H9 (cell line): Measurements from ENCODE around the gene GPR157. TPM values are rescaled to one million over a fixed set of nuclear protein-coding genes. Genes with fewer than 3 reads are reported as not detected.
A peak's percentile ranks its signal among the peaks of the same experiment; 100 is the strongest.

Source experiments
- DNase-seq: peaks from one replicate; pipeline ENCODE4 v3.0.0-alpha.2; 2017
- H2AFZ ChIP-seq: one replicate; pipeline ENCODE4 v1.6.1; 2013; ENCODE audit warnings: mild to moderate bottlenecking, low read length, control low read depth, moderate library complexity
- H2AK5ac ChIP-seq: 2 replicates; pipeline ENCODE4 v1.6.1; 2013; ENCODE audit warnings: low read length, control low read depth, mixed read lengths; ENCODE audit not compliant: insufficient read length
- H2BK120ac ChIP-seq: one replicate; pipeline ENCODE4 v1.6.1; 2013; ENCODE audit warnings: low read depth, mild to moderate bottlenecking, low read length, control low read depth, inconsistent platforms; ENCODE audit not compliant: poor library complexity, severe bottlenecking
- H2BK12ac ChIP-seq: 2 replicates; pipeline ENCODE4 v1.6.1; 2013; ENCODE audit warnings: low read length, control low read depth, mixed read lengths, low read depth; ENCODE audit not compliant: insufficient read length
- H2BK15ac ChIP-seq: 2 replicates; pipeline ENCODE4 v1.6.1; 2013; ENCODE audit warnings: low read depth, low read length, control low read depth
- H2BK20ac ChIP-seq: one replicate; pipeline ENCODE4 v1.6.1; 2013; ENCODE audit warnings: low read depth, mild to moderate bottlenecking, low read length, control low read depth, inconsistent platforms; ENCODE audit not compliant: poor library complexity, severe bottlenecking
- H2BK5ac ChIP-seq: 2 replicates; pipeline ENCODE4 v1.6.1; 2013; ENCODE audit warnings: low read length, control low read depth, mixed read lengths; ENCODE audit not compliant: insufficient read length
- H3K14ac ChIP-seq: 2 replicates; pipeline ENCODE4 v1.6.1; 2013; ENCODE audit warnings: low read length, control low read depth; ENCODE audit not compliant: insufficient read depth
- H3K18ac ChIP-seq: 2 replicates; pipeline ENCODE4 v1.6.1; 2013; ENCODE audit warnings: low read depth, mild to moderate bottlenecking, mixed read lengths, low read length, control low read depth; ENCODE audit not compliant: insufficient read length
- H3K23ac ChIP-seq: 2 replicates; pipeline ENCODE4 v1.6.1; 2013; ENCODE audit warnings: low read length, control low read depth, mixed read lengths, low read depth; ENCODE audit not compliant: insufficient read length
- H3K23me2 ChIP-seq: 2 replicates; pipeline ENCODE4 v1.6.1; 2013; ENCODE audit warnings: low read depth, mild to moderate bottlenecking, mixed read lengths, low read length, control low read depth; ENCODE audit not compliant: insufficient read length, poor library complexity, severe bottlenecking
- H3K27ac ChIP-seq: 2 replicates; pipeline ENCODE4 v1.5.1; 2013; ENCODE audit warnings: low read length, control low read depth, mixed read lengths, low read depth; ENCODE audit not compliant: insufficient read length
- H3K27me3 ChIP-seq: 2 replicates; pipeline ENCODE4 v1.6.1; 2013; ENCODE audit warnings: low read length, control low read depth, inconsistent platforms; ENCODE audit not compliant: insufficient read depth
- H3K4ac ChIP-seq: 2 replicates; pipeline ENCODE4 v1.6.1; 2013; ENCODE audit warnings: low read depth, mild to moderate bottlenecking, control low read depth, inconsistent platforms, low read length, moderate library complexity
- H3K4me1 ChIP-seq: 2 replicates; pipeline ENCODE4 v1.6.1; 2013; ENCODE audit warnings: low read length, control low read depth, inconsistent platforms; ENCODE audit not compliant: insufficient read depth
- H3K4me2 ChIP-seq: 2 replicates; pipeline ENCODE4 v1.6.1; 2013; ENCODE audit warnings: low read length, control low read depth, mixed read lengths; ENCODE audit not compliant: insufficient read length, insufficient read depth
- H3K56ac ChIP-seq: 2 replicates; pipeline ENCODE4 v1.6.1; 2013; ENCODE audit warnings: low read depth, mild to moderate bottlenecking, mixed read lengths, low read length, control low read depth; ENCODE audit not compliant: insufficient read length
- H3K79me1 ChIP-seq: 2 replicates; pipeline ENCODE4 v1.6.1; 2013; ENCODE audit warnings: low read depth, mild to moderate bottlenecking, moderate library complexity, low read length, control low read depth, inconsistent platforms; ENCODE audit not compliant: insufficient read depth, poor library complexity, severe bottlenecking
- H3K79me2 ChIP-seq: 2 replicates; pipeline ENCODE4 v1.6.1; 2013; ENCODE audit warnings: low read length, control low read depth, inconsistent platforms; ENCODE audit not compliant: insufficient read depth
- H3K9ac ChIP-seq: 2 replicates; pipeline ENCODE4 v1.6.1; 2013; ENCODE audit warnings: low read length, control low read depth, mixed read lengths; ENCODE audit not compliant: insufficient read length; ENCODE audit errors: extremely low read depth
- H3K9me3 ChIP-seq: one replicate; pipeline ENCODE4 v1.6.1; 2013; ENCODE audit warnings: low read depth, low read length, inconsistent platforms; ENCODE audit not compliant: control insufficient read depth
- H3T11ph ChIP-seq: one replicate; pipeline ENCODE4 v1.6.1; 2013; ENCODE audit warnings: mild to moderate bottlenecking, low read length, control low read depth, inconsistent platforms
- H4K20me1 ChIP-seq: one replicate; pipeline ENCODE4 v1.6.1; 2013; ENCODE audit not compliant: control insufficient read depth, insufficient read length, insufficient read depth
- H4K5ac ChIP-seq: 2 replicates; pipeline ENCODE4 v1.6.1; 2013; ENCODE audit warnings: low read depth, mild to moderate bottlenecking, mixed read lengths, low read length, control low read depth; ENCODE audit not compliant: insufficient read length
- H4K8ac ChIP-seq: replicated peaks from 2 replicates; pipeline ENCODE4 v1.6.1; 2013; ENCODE audit warnings: low read length, control low read depth, mixed read lengths, low read depth; ENCODE audit not compliant: insufficient read length
- H4K91ac ChIP-seq: 2 replicates; pipeline ENCODE4 v1.6.1; 2013; ENCODE audit warnings: low read depth, mild to moderate bottlenecking, moderate library complexity, mixed read lengths, low read length, control low read depth; ENCODE audit not compliant: insufficient read length
- H3K27ac Mint-ChIP-seq, 3 experiments: 2 replicates in 2 of 3; 3 replicates in 1 of 3; pipeline ENCODE4 v1.8.0; 2020 to 2021; ENCODE audit warnings: mixed read lengths in 3 of 3, mild to moderate bottlenecking in 1 of 3, moderate library complexity in 1 of 3
- H3K27me3 Mint-ChIP-seq: 2 replicates; pipeline ENCODE4 v1.8.0; 2021; ENCODE audit warnings: low read depth, mild to moderate bottlenecking, moderate library complexity, mixed read lengths
- H3K36me3 Mint-ChIP-seq, 3 experiments: 2 replicates in 2 of 3; 3 replicates in 1 of 3; pipeline ENCODE4 v1.8.0; 2020 to 2021; ENCODE audit warnings: low read depth in 3 of 3, mixed read lengths in 3 of 3; ENCODE audit not compliant: insufficient read depth in 1 of 3
- H3K4me1 Mint-ChIP-seq, 2 experiments: 2 replicates each; pipeline ENCODE4 v1.8.0; 2020; ENCODE audit warnings: mixed read lengths in 2 of 2
- H3K4me3 Mint-ChIP-seq, 2 experiments: 2 replicates in 1 of 2; 3 replicates in 1 of 2; pipeline ENCODE4 v1.8.0; 2020 to 2021; ENCODE audit warnings: mild to moderate bottlenecking in 2 of 2, mixed read lengths in 2 of 2, moderate library complexity in 1 of 2
- H3K9me3 Mint-ChIP-seq, 2 experiments: 2 replicates in 1 of 2; 3 replicates in 1 of 2; pipeline ENCODE4 v1.8.0; 2020; ENCODE audit warnings: mild to moderate bottlenecking in 2 of 2, mixed read lengths in 2 of 2, moderate library complexity in 1 of 2
- WGBS: extraction: QIAGEN DNeasy Blood & Tissue Kit; methylation state at CpG from one replicate; pipeline ENCODE4 v1.1.7; 2013; ENCODE audit warnings: missing lambda C conversion rate, low lambda C conversion rate, mixed read lengths; ENCODE audit not compliant: insufficient read length; ENCODE audit errors: extremely low coverage; 5-methylcytosine and 5-hydroxymethylcytosine counted together
- total RNA-seq: library from RNA; stranded (reverse); gene quantifications from 2 replicates; pipeline ENCODE4 v1.2.1, GENCODE V29; 2021
- TF ChIP-seq, protein P1 (sequence below): fragments of 200-600 bp; sonication (generic); conservative IDR thresholded peaks from 3 replicates; pipeline ENCODE4 v1.8.0; 2021; ENCODE audit warnings: antibody characterized with exemption, mild to moderate bottlenecking

GPR157 gene
- total RNA-seq, 1 experiment from 2014 or later, result 3.8 TPM

DNA sequence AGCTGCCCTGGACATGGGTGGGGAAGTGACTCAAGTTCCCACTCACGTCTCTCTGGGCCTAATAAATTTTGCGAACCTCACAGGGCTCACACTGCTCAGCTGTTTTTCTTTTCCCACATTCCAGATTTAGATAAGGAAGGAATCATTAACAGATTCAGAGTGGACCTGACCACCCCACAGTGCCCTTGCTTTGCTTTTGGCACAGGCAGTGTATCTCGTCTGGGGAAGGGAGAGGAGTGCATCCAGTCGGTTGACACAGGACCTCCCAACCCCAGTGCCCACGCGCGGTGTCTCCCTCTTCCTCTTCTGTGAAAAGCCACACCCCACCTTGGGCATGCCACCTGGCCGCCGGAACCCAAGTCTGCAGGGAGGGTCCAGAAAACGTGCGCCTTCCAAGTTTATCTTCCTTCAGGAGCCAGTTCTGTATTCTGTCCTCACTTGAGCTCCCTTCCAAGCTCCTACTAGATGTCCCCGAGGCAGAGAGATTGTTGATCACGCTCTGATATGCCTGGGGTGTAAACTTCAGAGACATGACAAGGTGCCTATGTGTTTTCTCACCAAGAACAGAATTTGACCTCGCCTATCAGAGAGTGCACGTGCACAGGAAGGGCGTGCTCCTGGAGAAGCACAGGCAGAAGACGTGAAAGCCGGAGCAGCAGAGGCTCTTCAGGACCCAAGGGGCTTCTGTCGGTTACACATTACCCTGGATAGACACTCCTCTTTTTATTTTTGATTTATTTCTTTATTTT is 50.0 kb downstream of the GPR157 start:
- Histone ChIP-seq H2BK15ac (no peak overlapping the region), H3K14ac (no peak overlapping the region), H4K20me1 (no peaks in the 10 kb centered on the region), H3K9me3 (no peaks in the 10 kb centered on the region), H3K23me2 (no peaks in the 10 kb centered on the region), H4K8ac (no peak overlapping the region), H3K79me2 (no peaks in the 10 kb centered on the region), H2BK120ac (no peak overlapping the region), H3K56ac (no peak overlapping the region), H4K91ac (peak overlapping the region; percentile 72), H3K9ac (no peak overlapping the region), H3K27me3 (no peaks in the 10 kb centered on the region), H3K23ac (no peak overlapping the region), H3K18ac (no peak overlapping the region), H3T11ph (no peak overlapping the region), H2BK12ac (no peak overlapping the region), H2BK5ac (no peak overlapping the region), H3K4ac (no peak overlapping the region), H2BK20ac (no peak overlapping the region), H3K4me2 (no peak overlapping the region), H3K27ac (no peak overlapping the region), H3K79me1 (no peaks in the 10 kb centered on the region), H2AFZ (no peak overlapping the region), H3K4me1 (peaks cover 3% of the 10 kb centered on the region; the same call in 1 of the 2 replicates), H4K5ac (no peak overlapping the region), H2AK5ac (no peak overlapping the region)
- no peak overlapping the region for H3K27ac Mint-ChIP-seq
- H3K4me1 Mint-ChIP-seq, result peaks cover 6 to 11% of the 10 kb centered on the region in 2 experiments; a peak in 3 of 4 replicates
- H3K27me3 Mint-ChIP-seq, result peaks cover 1% of the 10 kb centered on the region
- no peaks in the 10 kb centered on the region for H3K36me3 Mint-ChIP-seq
- no peak overlapping the region for H3K4me3 Mint-ChIP-seq
- DNase-seq, result no peak
- no CpG with 5 or more reads among the region's 19 CpGs for WGBS
- TF ChIP-seq, protein P1, sequence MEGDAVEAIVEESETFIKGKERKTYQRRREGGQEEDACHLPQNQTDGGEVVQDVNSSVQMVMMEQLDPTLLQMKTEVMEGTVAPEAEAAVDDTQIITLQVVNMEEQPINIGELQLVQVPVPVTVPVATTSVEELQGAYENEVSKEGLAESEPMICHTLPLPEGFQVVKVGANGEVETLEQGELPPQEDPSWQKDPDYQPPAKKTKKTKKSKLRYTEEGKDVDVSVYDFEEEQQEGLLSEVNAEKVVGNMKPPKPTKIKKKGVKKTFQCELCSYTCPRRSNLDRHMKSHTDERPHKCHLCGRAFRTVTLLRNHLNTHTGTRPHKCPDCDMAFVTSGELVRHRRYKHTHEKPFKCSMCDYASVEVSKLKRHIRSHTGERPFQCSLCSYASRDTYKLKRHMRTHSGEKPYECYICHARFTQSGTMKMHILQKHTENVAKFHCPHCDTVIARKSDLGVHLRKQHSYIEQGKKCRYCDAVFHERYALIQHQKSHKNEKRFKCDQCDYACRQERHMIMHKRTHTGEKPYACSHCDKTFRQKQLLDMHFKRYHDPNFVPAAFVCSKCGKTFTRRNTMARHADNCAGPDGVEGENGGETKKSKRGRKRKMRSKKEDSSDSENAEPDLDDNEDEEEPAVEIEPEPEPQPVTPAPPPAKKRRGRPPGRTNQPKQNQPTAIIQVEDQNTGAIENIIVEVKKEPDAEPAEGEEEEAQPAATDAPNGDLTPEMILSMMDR, result no peak
- no peaks in the 10 kb centered on the region for H3K9me3 Mint-ChIP-seq
